GM23248 (cell line): ENCODE results near the gene VPS8. TPM values are rescaled to one million over a fixed set of nuclear protein-coding genes. Genes with fewer than 3 reads are reported as not detected.

Experiments
- DNase-seq: peaks from one replicate; pipeline ENCODE4 v3.0.0-alpha.2; 2015
- H2AFZ ChIP-seq: fragments of 200-600 bp; sonication (generic); 2 replicates; pipeline ENCODE4 v1.6.1; 2016; ENCODE audit warnings: antibody characterized with exemption
- H3F3A ChIP-seq: fragments of 200-600 bp; sonication (generic); 2 replicates; pipeline ENCODE4 v1.6.1; 2016; ENCODE audit warnings: mild to moderate bottlenecking, antibody characterized with exemption, mixed run types; ENCODE audit not compliant: insufficient read depth
- H3K27ac ChIP-seq: fragments of 200-600 bp; sonication (generic); 2 replicates; pipeline ENCODE4 v1.5.1; 2016; ENCODE audit warnings: mild to moderate bottlenecking
- H3K27me3 ChIP-seq: fragments of 200-600 bp; sonication (generic); replicated peaks from 2 replicates; pipeline ENCODE4 v1.6.1; 2016; ENCODE audit warnings: mild to moderate bottlenecking; ENCODE audit not compliant: insufficient read depth
- H3K36me3 ChIP-seq: fragments of 200-600 bp; sonication (generic); 2 replicates; pipeline ENCODE4 v1.6.1; 2016; ENCODE audit warnings: low read depth, mild to moderate bottlenecking
- H3K4me1 ChIP-seq: fragments of 200-600 bp; sonication (generic); 2 replicates; pipeline ENCODE4 v1.6.1; 2016; ENCODE audit warnings: mild to moderate bottlenecking; ENCODE audit not compliant: insufficient read depth
- H3K4me2 ChIP-seq: fragments of 200-600 bp; sonication (generic); one replicate; pipeline ENCODE4 v1.6.1; 2016; ENCODE audit warnings: mild to moderate bottlenecking; ENCODE audit not compliant: unreplicated experiment
- H3K4me3 ChIP-seq: fragments of 200-600 bp; sonication (generic); 2 replicates; pipeline ENCODE4 v1.5.1; 2016; ENCODE audit warnings: mild to moderate bottlenecking
- H3K79me2 ChIP-seq: fragments of 200-600 bp; sonication (generic); 2 replicates; pipeline ENCODE4 v1.6.1; 2016; ENCODE audit warnings: mild to moderate bottlenecking; ENCODE audit not compliant: insufficient read depth
- H3K9ac ChIP-seq: fragments of 200-600 bp; sonication (generic); 2 replicates; pipeline ENCODE4 v1.6.1; 2016; ENCODE audit warnings: mild to moderate bottlenecking
- H3K9me2 ChIP-seq: fragments of 200-600 bp; sonication (generic); 2 replicates; pipeline ENCODE4 v1.6.1; 2016; ENCODE audit warnings: mixed run types, mild to moderate bottlenecking, moderate library complexity; ENCODE audit not compliant: insufficient read depth
- H3K9me3 ChIP-seq: fragments of 200-600 bp; sonication (generic); one replicate; pipeline ENCODE4 v1.6.1; 2017; ENCODE audit warnings: low read depth
- H4K20me1 ChIP-seq: fragments of 200-600 bp; sonication (generic); 2 replicates; pipeline ENCODE4 v1.6.0; 2016; ENCODE audit not compliant: insufficient read depth
- EZH2 ChIP-seq: fragments of 200-600 bp; sonication (generic); IDR thresholded peaks from 2 replicates; pipeline ENCODE4 v1.6.1; 2018; ENCODE audit warnings: antibody characterized with exemption, mild to moderate bottlenecking; ENCODE audit not compliant: insufficient read depth, poor library complexity, severe bottlenecking
- EZH2phosphoT487 ChIP-seq: fragments of 200-600 bp; sonication (generic); IDR thresholded peaks from 2 replicates; pipeline ENCODE4 v1.6.1; 2018; ENCODE audit warnings: antibody characterized with exemption, moderate library complexity, mild to moderate bottlenecking, low read depth; ENCODE audit not compliant: insufficient read depth
- WGBS, 2 experiments: methylation state at CpG; one replicate each; pipeline ENCODE4 v1.1.6; 2015 to 2017; ENCODE audit warnings: low lambda C conversion rate in 2 of 2, low coverage in 1 of 2; ENCODE audit errors: missing lambda C conversion rate in 2 of 2; 5-methylcytosine and 5-hydroxymethylcytosine counted together
- in situ Hi-C: fragments of 300-500 bp; cut with MboI; formaldehyde crosslinking; loops from 2 replicates; pipeline ENCODE4 v1.15.0; 2020
- polyA plus RNA-seq: library from polyadenylated mRNA; unstranded; fragments of >200 nt; fragmentation: Nextera tagmentation; extraction: Ambion mirVana; gene quantifications from 2 replicates; pipeline ENCODE4 v1.2.1, GENCODE V29; 2016
- total RNA-seq: library from RNA; depleted of rRNA; stranded (reverse); fragments of >200 nt; shearing (Covaris generic); gene quantifications from 2 replicates; pipeline ENCODE4 v1.2.3, GENCODE V29; 2014

Gene VPS8
- total and polyA plus RNA-seq, 2 experiments from 2014 or later: 17.8 to 45.5 TPM

- in situ Hi-C loops: loop anchor here (25.0 kb wide), 1 partner anchor 433 kb away; the partner anchor contains the start of genes CLCN2 and POLR2H
- no peaks in the 10 kb centered on the region for H4K20me1 ChIP-seq
- 71 to 79% methylated on average over 3 to 4 of the region's 4 CpGs for whole genome bisulfite sequencing, 2 experiments
These were observed 16.3 kb upstream of the VPS8 start for GRCh38 chr3:184795522-184796190.

DNA sequence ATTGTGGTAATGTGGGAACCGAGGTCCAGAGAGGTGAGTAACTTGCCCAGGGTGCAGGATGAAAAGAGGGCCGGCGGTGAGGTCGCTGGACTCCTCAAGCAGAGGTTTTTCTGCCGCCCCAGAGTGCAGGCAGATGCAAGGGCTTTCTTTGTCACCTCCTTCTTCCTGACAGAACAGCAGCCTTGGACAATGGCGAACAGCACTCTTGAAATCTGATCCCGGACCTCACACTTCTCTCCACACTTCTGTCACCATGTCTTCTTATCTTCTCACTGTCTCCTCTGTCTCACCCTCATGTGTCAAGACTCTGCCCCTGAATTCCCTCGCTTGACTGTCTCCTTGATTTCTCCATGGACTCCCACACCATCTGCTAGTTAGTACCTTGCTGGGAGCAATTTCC lies 15.4 kb upstream of the VPS8 start:
- DNase-seq: no peak
- Histone ChIP-seq H3K9me2 (no peaks in the 10 kb centered on the region), H3K4me1 (peaks cover 9% of the 10 kb centered on the region), H2AFZ (no peak overlapping the region), H3K4me2 (no peak overlapping the region), H3K9ac (no peak overlapping the region), H3K79me2 (no peaks in the 10 kb centered on the region), H3F3A (peaks cover 4% of the 10 kb centered on the region; the same call in 1 of the 2 replicates), H4K20me1 (no peaks in the 10 kb centered on the region), H3K27me3 (no peaks in the 10 kb centered on the region), H3K9me3 (no peaks in the 10 kb centered on the region), H3K4me3 (no peak overlapping the region), H3K36me3 (no peaks in the 10 kb centered on the region), H3K27ac (no peak overlapping the region)
- WGBS, 2 experiments: 48 to 50% methylated on average over 8 of the region's 8 CpGs
- in situ Hi-C loops: loop anchor here (25.0 kb wide), 1 partner anchor 434 kb away; the partner anchor contains the start of genes CLCN2 and POLR2H
- TF ChIP-seq EZH2: no peak
- TF ChIP-seq EZH2phosphoT487: no peak

More at GRCh38 chr3:184795522-184796190, 16.3 kb upstream of the VPS8 start:
- no peak overlapping the region for H3K4me3 ChIP-seq
- H3K4me2 ChIP-seq: no peak overlapping the region
- H3K27ac ChIP-seq: no peak overlapping the region
- no peaks in the 10 kb centered on the region for H3K9me2 ChIP-seq
- no peaks in the 10 kb centered on the region for H3K36me3 ChIP-seq
- TF ChIP-seq EZH2phosphoT487: no peak
- no peak for TF ChIP-seq EZH2
- no peaks in the 10 kb centered on the region for H3K79me2 ChIP-seq
- H3F3A ChIP-seq: no peaks in the 10 kb centered on the region
- H3K4me1 ChIP-seq: no peaks in the 10 kb centered on the region
- H3K9ac ChIP-seq: no peak overlapping the region
- DNase-seq: no peak
- H3K9me3 ChIP-seq: no peaks in the 10 kb centered on the region
- H2AFZ ChIP-seq: no peak overlapping the region
- no peaks in the 10 kb centered on the region for H3K27me3 ChIP-seq

DNA sequence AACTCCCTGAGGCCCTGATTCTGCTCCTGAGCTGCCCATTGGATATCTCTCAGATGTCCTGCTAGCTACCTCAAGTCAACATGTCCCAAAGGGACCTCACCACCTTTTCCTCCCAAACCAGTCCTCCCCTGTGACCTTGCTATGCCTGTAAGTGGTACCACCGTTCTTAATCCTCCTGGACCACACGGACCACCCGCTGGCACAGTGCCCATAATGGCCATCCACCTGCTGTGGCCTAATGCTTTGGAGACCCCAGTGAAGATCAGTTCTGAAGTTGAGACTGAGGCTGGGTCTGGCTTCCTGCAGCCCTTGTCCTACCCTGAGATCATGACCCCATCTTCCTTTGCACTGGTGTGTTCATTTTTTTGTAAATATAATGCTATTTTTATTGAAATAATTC lies 15.0 kb upstream of the VPS8 start:
- no peaks in the 10 kb centered on the region for H3K79me2 ChIP-seq
- H3K9me3 ChIP-seq: no peaks in the 10 kb centered on the region
- H3K36me3 ChIP-seq: no peaks in the 10 kb centered on the region
- in situ Hi-C loops: loop anchor here (25.0 kb wide), 1 partner anchor 435 kb away; the partner anchor contains the start of genes CLCN2 and POLR2H
- no peak overlapping the region for H3K27ac ChIP-seq
- DNase-seq: no peak
- H3K4me2 ChIP-seq: no peak overlapping the region
- H4K20me1 ChIP-seq: no peaks in the 10 kb centered on the region
- no peaks in the 10 kb centered on the region for H3K27me3 ChIP-seq
- no peak for TF ChIP-seq EZH2
- TF ChIP-seq EZH2phosphoT487: no peak
- H3K9me2 ChIP-seq: no peaks in the 10 kb centered on the region
- no peak overlapping the region for H3K9ac ChIP-seq
- H3K4me3 ChIP-seq: no peak overlapping the region
- WGBS, 2 experiments: 70 to 82% methylated on average over 3 of the region's 3 CpGs
- peaks cover 10% of the 10 kb centered on the region for H3K4me1 ChIP-seq
- H3F3A ChIP-seq: peaks cover 6% of the 10 kb centered on the region; the same call in 1 of the 2 replicates
- no peak overlapping the region for H2AFZ ChIP-seq

DNA sequence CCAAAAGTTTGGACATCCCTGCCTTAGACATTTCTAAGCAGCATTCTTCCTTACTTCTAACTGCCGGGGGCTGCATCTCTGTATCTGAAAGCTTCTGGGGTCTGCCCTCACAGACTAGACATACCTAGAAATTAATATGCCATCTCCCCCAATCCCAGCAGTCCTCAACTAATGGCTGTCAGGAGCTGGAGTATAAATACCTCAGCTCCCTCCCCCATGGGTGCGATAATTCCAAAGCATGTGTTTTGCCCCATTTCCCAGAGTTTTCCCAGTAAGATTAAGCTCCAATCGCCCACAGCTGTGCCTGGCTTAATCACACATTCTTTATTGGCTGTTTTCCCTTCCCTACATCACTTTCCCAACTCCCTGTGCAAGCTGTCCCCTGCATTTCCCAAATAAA lies 13.8 kb upstream of the VPS8 start:
- H3K9me3 ChIP-seq: no peaks in the 10 kb centered on the region
- H3K4me1 ChIP-seq: peaks cover 10% of the 10 kb centered on the region
- H3K4me2 ChIP-seq: no peak overlapping the region
- no peak overlapping the region for H3K27ac ChIP-seq
- TF ChIP-seq EZH2phosphoT487 (no peak), EZH2 (no peak)
- no peaks in the 10 kb centered on the region for H3K9me2 ChIP-seq
- 67 to 68% methylated on average over 3 of the region's 3 CpGs for WGBS, 2 experiments
- H3K36me3 ChIP-seq: no peaks in the 10 kb centered on the region
- no peaks in the 10 kb centered on the region for H3K27me3 ChIP-seq
- no peaks in the 10 kb centered on the region for H3K79me2 ChIP-seq
- no peak overlapping the region for H2AFZ ChIP-seq
- no peak overlapping the region for H3K9ac ChIP-seq
- H4K20me1 ChIP-seq: no peaks in the 10 kb centered on the region
- H3K4me3 ChIP-seq: no peak overlapping the region
- no peak for DNase-seq
- in situ Hi-C loops: loop anchor here (25.0 kb wide), 1 partner anchor 436 kb away; the partner anchor contains the start of genes CLCN2 and POLR2H
- H3F3A ChIP-seq: peaks cover 6% of the 10 kb centered on the region; the same call in 1 of the 2 replicates
